ENCODE measurements around the gene TECRL. TPM values are rescaled to one million over a fixed set of nuclear protein-coding genes. Genes with fewer than 3 reads are reported as not detected.

Gene TECRL, protein sequence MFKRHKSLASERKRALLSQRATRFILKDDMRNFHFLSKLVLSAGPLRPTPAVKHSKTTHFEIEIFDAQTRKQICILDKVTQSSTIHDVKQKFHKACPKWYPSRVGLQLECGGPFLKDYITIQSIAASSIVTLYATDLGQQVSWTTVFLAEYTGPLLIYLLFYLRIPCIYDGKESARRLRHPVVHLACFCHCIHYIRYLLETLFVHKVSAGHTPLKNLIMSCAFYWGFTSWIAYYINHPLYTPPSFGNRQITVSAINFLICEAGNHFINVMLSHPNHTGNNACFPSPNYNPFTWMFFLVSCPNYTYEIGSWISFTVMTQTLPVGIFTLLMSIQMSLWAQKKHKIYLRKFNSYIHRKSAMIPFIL
- not detected for total RNA-seq

DNA sequence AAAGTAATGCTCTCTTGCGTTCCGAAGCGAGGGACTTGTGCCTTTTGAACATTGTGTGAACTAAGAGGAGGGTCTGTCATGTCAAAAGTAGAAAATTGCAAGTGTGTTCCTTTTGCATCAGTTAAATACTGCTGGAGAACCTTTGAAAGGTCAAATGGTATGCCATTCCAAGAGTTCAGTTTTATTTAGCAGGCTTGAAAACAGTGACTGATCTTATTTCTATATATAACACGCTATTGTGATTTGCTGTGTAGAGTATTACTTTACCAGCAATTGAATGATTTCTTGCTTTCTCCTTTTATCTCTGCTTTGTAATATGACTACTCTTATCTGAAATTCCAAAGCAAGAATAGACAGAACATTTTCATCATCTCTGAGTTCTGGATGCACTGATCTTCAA lies at the start of gene TECRL:
Gene TECRL (minus strand): TSS at position 151 of the 400 bp plus-strand sequence. CDS start 99 bp downstream, at position 52.
- ATAC-seq: no peak

DNA sequence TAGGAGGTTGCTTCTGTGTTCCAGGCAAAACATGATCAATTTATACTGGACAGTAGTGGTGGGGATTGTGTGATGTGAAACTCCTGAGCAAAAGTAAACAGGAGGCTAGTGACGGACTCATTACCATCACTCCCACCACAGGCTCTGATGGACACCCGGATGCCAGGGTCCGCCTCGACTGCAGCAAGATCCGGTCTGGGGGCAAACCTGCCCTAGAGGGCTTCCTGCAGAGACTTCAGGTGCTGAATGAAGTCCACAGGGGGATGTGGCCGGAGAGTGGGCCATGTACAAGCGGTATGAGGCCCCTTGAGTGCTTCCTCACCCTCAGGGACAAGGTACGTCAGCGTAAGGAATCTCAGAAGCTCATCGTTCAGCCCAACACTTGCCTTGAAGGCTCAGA lies 23.4 kb upstream of the TECRL start:
- ATAC-seq: no peak

DNA sequence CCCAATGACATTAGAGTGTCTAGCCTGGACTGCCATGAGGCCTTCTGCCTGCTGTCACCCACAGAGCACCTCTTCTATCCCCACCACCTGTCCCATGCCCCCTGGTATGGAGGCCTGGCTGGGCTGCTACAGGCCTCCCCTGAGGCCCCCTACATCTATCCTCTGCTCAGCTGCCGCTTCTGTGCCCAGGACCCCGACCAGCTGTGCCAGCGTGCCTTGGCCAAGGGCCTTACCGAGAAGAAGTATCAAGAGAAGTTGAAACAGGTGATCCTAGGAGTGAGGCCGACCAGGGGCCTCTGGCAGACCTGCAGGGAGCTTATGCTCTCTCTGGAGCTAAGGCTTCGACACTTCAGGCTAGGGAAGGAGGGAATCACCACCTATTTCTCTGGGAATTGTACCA lies 21.7 kb upstream of the TECRL start:
- no peak for ATAC-seq

DNA sequence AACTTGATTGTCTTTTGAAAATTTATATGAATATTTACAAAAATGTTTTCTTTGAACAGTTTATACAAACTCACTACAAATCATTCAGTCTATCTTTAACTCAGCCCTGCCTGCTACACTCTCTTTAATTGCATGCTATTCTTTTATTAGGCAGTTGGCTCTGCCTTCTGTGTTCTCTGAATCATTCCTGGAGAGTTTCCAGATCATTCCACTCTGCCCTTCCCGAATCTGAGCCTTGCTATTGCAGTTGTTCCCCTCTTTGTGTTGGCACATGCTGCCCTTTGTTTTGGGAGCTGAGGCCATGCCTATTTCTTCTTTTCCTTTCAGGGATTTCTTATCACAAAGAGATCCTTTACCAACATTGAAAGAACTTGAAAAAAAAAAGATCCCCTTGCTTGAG lies 8.7 kb upstream of the TECRL start:
- ATAC-seq: peak; percentile 68

DNA sequence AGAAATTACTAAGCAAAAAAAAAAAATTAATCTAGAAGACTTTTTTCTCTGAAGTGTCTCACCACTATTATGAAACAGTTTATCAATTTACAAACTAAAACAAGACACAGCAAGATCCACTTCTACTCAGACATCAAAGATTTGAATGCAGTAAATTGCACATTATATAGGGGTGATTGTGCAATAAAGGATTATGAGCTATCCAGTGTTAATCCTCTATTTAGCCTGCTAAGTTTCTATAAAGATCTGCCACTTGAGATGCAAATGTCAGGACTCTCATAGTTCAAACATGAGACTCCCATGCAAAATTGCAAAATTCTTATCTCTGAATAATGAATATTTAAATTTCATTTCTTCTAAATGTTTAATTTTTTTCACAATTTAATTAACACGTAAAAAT lies 2.2 kb downstream of the TECRL start:
- ATAC-seq: peak; percentile 93

DNA sequence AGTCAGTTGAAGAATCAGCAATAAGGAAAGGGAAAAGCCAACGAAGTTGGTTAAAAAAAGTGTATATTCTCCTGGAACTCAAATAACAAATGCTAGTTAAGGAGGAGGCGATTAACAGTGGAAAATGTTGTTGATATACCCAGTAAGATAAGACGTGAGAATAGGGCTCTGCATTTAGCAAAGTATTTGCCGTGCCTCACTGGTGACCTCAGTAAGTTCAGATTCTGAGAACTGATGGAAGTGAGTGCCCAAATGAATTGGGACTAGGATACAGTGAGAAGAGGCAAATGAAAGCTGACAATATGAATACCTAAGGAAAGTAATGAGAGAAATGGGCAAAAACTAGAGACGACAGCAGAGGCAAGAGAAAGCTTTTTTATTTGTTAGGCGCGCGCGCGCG lies 3.5 kb downstream of the TECRL start:
- ATAC-seq: no peak

DNA sequence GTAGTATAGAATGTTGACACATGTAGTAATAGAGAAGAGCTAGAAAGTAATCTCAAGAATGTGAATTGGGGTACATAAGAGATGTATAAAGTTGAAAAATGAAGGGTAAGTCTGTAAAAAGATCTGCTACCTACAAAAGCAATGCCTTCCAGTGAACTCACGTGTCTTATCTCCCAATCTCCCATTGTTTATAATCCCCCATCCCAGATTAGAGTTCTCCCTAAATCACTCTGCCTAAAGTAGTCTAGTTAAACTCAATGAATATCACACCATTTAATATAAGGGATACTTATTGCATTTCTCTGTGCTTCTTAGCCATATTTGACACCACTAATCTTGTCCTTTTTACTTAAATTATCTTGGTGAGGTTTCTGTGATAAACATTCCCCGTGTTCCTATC lies 6.6 kb downstream of the TECRL start:
- ATAC-seq: no peak

DNA sequence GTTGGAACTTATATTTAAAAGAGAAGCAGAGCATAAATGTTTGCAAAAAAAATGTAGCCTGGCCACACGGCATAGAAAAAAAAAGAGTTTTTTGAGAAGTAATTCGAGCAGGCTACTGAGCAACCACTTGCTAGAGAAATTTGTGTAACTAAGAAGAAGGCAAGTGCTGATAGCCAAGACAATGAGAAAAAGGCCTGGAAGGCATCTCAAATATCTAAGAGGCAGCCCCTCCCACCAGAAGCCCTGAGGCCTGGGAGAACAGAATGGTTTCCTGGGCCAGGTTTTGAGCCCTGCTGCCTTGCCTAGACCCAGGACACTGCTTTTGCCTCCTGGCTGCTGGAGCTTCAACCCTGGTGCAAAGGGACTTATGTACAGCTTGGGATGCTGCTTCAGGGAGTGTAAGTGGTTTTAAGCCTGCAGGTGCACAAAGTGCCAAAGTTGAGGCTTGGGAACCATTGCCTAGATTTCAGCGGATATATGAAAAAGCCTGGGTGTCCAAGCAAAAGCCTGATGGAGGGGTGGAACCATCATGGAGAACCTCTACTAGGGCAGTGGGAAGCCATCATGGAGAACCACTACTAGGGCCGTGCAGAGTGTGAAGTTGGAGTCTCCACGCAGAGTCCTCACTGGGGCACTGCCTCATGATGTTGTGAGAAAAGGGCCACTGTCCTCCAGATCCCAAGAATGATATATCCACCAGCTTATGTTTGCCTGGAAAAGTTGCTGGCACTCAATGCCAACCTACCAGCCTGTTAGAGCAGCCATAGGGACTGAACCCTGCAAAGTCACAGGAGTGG lies 9.7 kb downstream of the TECRL start:
- no peak for ATAC-seq

DNA sequence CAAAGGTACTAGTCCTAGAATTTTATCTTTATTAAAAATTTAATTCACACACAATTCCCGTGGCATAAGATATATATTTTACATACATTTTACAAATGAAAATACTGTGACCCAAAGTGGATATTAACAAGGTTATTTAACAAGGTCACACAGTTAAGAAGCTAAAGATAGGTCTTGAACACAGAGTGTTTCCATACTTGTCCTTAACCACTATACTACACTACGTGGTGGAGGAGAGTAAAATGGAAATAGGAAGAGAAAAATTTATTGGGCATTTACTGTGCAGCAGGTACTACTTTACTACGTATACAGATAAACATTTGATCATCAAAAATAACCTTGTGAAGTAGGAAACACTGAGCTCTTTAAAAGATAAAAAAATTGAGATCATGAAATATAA lies 14.8 kb downstream of the TECRL start:
- no peak for ATAC-seq

DNA sequence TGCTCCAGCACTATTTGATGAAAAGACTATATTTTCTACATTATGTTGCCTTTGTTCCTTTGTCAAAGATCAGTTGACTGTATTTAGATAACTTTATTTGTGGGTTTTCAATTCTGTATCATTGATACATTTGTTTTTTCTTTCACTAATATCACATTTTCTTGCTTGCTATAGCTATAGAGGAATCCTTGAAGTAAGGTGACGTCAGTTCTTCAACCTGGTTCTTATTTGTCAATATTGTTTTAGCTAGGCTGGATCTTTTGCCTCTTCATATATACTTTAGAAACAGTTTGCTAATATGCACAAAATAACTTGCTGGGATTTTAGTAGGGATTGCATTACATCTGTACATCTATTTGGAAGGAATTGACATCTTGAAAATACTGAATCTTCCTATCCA lies 21.0 kb downstream of the TECRL start:
- ATAC-seq: no peak

DNA sequence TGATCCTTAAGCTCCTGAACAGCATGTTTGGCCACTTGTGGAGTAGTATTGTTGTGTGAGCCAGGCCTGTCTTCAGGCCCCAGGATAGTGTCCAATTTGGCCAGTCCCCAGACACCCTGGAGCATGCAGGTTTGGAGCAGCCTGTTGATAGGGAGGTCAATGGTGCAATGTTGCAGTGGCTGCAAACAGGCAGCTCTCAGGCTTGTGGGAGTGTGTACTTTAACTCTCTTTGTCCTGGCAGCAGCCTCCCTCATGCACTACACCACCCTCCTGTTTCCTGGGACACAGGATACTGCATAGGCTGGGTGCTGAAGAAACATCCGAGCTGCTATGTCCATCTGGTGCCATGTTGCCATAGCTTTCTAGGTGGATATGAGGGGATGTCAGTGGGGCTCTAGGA lies 24.0 kb downstream of the TECRL start:
- no peak for ATAC-seq

DNA sequence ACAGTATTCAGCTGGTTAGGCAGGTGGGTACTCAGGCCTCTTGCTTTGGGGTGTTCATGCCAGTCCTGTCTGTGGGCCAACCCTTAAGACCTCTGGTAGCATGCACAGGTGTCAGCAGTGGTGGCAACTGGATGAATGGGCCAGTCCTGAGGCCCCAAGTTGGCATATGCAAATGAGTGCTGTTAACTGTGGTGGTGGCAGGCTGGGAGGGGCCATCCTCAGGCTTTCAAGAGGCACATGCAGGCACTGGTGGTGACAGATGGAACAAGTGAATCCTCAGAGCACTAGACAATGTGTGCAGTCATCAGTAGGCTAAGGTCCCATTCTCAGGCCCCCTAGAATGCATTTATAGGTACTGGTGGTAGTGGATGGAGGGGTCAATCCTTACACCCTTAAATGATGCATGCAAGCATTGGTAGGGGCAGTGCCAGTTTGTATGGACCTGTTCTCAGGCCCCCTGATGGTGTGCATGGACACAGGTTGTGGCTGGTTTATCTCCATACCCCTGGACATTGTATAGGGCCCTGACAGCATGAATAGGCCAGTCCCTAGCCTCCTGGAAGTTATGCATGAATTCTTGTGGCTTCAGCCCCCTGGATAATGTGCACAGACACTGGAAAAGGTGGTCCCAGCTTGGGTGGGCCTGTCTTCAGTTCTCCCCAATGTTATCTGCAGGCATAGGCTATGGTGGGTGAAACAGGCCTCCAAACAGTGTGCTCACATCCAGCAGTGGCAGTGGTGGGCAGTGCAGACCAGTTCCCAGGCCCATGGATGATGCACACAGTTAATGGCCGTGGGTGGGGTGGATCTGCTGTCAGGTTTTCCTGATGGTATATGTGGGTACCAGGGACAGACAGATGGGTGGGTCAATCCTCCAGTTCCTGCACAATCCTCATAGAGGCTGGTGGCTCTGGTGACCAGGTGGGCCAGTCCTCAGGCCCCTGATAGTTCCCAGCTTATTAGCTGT lies 24.7 kb downstream of the TECRL start:
- ATAC-seq: no peak

DNA sequence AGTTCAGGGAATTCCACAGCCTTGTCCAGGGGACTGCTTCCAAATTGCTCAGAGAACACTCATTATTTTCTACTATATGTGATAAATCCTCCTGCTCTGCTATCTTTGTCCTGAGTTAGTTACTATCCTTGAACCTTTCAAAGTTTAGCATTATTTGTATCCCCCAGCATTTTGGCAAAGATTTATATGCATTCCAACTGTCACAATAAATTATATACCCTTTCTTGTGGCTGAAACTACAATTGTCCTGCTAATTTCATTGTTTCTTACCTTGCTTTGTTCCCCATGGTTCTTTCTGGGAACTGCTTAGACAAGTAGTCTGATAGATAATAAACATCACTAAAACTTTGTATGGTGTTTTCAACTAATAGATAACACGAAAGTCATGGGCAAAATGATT lies 40.5 kb downstream of the TECRL start:
- ATAC-seq: no peak

DNA sequence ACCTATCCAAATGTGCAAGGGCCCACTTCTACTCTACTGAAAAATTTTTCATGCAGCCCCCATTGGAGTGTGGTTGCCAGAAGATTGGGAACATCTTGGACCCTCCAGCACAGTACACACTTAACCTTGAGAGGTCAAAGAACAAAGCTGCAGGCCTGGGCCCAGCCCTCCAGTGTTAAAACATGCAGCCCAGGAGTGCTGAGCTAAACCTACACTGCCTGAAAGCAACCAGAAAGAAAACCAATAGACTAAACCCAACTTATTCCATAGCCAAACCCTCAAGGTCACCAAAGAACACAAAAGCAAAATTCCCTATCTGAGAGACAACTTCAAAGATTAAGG lies 47.9 kb downstream of the TECRL start:
- ATAC-seq: no peak

DNA sequence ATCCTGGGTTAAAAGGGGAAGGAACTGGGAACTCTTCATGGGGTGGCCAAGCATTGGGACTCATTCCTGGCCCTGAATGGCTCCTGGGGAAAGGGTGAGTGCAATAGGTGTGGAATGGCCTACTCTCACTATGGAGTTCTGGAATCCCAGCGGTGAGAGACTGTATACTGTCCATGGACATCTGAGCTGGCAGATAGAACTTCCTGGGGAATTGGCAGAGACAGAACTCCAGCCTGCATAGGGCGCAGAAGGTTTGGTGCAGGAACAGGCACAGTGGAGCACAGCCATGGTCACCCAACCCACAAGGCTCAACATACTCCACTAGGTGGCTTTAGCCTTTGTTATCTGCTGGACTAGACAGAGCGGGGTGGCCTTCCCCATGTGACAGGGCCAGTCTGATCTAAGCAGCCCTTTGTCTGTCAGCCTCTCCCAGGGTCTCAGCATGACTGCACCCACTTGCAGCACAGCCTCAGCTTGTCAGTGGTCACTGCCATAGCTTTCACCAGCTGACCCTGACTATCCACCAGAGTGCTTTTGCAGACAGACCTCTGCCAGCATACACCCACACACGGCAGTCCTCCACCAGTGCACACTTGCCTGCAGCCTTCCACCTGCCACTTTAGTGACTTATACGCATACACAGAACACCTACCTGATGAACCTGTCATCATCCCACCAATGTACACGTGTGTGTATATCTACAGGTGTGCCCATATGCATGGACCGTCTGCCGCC lies 48.4 kb downstream of the TECRL start:
- ATAC-seq: no peak

DNA sequence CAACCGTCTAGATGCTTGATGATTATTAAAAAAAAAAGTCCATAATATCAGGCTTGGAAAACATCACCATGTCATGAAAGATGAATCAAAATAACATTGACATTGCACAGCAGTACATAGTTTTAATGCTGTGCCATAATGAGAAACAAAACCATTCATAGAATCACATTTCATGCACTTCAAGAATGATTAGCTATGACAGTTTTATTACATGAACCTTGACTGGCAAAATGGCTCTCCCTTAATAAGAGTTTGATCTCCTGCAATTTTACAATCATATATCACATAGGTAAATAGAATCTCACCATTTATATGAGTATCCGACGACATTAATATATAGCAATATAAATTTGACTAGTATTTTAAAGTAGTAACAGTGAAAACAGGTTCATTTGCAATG lies 49.8 kb downstream of the TECRL start:
- ATAC-seq: no peak

DNA sequence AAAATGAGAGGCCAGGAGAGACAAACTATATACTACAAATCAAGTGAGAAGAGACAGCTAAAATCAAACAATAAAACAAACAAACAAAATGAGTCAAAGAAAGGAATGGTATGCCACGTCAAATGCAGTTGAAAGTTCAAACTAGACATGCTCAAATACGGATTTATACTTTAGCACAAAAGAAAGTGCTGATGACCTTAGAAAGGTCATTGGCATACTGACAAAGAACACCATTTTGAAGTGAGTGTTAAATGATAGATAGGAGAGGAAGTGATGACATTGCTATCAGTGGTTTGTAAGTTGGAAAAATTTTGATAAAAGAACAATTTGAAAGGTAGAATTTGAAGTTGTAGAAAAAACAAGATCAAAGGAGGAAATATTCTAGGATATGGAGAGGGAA lies 55.3 kb downstream of the TECRL start:
- no peak for ATAC-seq

DNA sequence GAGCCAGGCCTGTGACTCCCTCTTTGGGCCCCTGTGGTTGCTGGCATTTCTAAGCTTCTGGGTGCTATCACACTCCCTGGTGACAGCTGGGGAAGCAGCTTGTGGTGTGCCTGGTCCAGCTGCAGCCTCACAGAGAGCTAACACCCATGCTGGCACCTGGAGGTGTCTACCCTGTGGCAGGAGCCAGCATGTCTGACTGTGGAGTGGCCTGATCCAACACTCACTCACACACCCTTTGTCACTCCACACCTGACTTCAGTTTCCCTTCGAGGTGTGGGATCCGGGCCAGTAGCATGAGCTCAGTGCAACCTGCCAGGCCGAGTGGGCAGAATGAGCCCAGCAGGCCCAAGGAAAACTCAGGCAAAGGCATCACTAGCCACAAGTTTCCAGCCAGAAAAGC lies 67.5 kb downstream of the TECRL start:
- peak; percentile 87 for ATAC-seq

DNA sequence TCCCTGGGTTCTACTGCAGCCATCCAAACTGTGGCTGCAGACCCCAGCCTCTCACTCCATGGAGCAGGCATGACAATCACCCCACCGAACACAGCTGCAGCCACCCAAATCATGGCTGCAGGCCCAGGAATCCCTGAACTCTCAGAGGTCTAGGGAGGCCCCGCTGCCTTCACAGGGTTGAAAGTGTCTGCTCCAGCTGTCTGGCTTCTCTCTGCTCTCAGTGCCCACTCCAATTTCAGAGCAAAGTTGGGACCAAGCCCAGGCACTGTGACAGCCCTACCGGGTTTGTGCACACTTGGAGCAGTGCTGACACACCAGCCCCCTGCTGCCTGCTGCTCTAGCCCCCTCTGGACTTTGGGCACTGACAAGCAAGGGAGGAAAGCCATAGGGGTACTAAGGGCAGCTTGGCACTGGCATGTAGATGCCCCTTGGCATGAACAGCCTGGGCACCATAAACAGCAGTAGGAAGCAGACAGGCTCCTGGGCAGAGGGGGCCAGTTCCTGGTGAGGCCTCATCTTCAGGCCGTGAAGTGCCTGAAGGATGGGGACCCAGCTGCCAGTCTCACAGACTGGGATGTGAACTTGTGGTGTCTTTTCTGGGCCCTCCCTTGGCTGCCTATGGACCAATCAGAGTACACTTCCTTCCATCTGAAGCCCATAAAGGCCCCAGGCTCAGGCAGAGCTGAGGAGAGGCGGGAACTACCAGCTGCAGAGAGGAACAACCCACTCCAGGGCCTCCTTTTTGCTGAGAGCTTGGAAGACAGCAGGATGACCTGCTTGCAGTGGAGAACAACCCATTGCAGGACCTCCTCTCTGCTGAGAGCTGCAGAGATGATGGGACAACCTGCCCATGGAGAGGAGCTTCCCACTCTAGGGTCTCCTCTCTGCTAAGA lies 68.8 kb downstream of the TECRL start:
- ATAC-seq: no peak

DNA sequence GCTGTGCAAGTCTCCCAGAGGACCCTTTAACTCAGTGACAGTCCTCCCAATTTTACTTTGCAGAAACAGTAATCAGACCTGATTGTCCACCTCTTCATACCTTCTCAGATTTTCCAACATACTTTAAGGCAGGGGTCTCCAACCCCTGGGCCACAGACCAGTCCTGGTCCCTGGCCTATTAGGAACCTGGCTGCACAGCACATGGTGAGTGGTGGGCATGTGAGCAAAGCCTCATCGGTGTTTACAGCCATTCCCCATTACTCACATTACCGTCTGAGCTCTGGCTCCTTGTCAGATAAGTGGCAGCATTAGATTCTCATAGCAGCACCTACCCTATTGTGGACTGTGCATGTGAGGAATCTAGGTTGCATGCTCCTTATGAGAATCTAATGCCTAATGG lies 74.3 kb downstream of the TECRL start:
- no peak for ATAC-seq

DNA sequence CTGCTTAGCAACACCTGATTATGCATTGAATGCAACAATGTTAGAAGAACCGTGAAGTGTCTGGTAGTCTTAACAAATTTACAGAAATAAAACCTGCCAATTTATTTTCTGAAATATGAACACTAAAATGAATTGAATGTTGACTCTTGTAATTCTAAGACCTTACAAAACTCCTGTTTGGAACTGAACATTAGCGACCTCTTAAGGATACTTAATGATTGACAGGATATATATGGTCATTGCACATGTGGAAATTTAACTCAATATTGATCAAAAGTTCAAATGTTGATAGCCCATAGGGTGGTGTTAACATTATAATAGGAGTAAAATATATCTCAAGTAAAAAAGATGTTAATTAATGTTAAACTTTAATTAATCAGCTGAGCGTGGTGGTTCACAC lies 79.1 kb downstream of the TECRL start:
- no peak for ATAC-seq

All from esophagus mucosa (tissue), 1 donor.